GM23338 (cell line): ENCODE measurements around the gene MIEN1. TPM values are rescaled to one million over a fixed set of nuclear protein-coding genes. Genes with fewer than 3 reads are reported as not detected.

Source experiments
- ATAC-seq: fragments of 200-7000 bp; cut with Tn5 transposase; 3 replicates; pipeline ENCODE4 v1.9.1; 2020
- DNase-seq: peaks from one replicate; pipeline ENCODE4 v3.0.0-alpha.2; 2015; ENCODE audit warnings: low spot score
- H2AFZ ChIP-seq: fragments of 200-600 bp; sonication (generic); 2 replicates; pipeline ENCODE4 v1.8.0; 2016; ENCODE audit warnings: antibody characterized with exemption, mild to moderate bottlenecking, moderate library complexity
- H3F3A ChIP-seq: fragments of 200-600 bp; sonication (generic); replicated peaks from 2 replicates; pipeline ENCODE4 v1.8.0; 2017; ENCODE audit warnings: antibody characterized with exemption, mixed run types, low read depth
- H3K27ac ChIP-seq: fragments of 200-600 bp; sonication (generic); 2 replicates; pipeline ENCODE4 v1.6.1; 2016; ENCODE audit warnings: low read depth
- H3K27me3 ChIP-seq: fragments of 200-600 bp; sonication (generic); 2 replicates; pipeline ENCODE4 v1.8.0; 2016; ENCODE audit warnings: mild to moderate bottlenecking, mixed run types, moderate library complexity; ENCODE audit not compliant: insufficient read depth
- H3K36me3 ChIP-seq: fragments of 200-600 bp; sonication (generic); 2 replicates; pipeline ENCODE4 v1.8.0; 2016; ENCODE audit warnings: mild to moderate bottlenecking; ENCODE audit not compliant: insufficient read depth
- H3K4me1 ChIP-seq: fragments of 200-600 bp; sonication (generic); 2 replicates; pipeline ENCODE4 v1.8.0; 2016; ENCODE audit warnings: mild to moderate bottlenecking, moderate library complexity; ENCODE audit not compliant: insufficient read depth
- H3K4me2 ChIP-seq: fragments of 200-600 bp; sonication (generic); 2 replicates; pipeline ENCODE4 v1.7.1; 2017; ENCODE audit warnings: mixed run types
- H3K4me3 ChIP-seq: fragments of 200-600 bp; sonication (generic); 2 replicates; pipeline ENCODE4 v1.6.1; 2016; ENCODE audit warnings: mixed run types
- H3K79me2 ChIP-seq: fragments of 200-600 bp; sonication (generic); replicated peaks from 2 replicates; pipeline ENCODE4 v1.8.0; 2017; ENCODE audit warnings: mild to moderate bottlenecking; ENCODE audit not compliant: insufficient read depth
- H3K9me2 ChIP-seq: fragments of 200-600 bp; sonication (generic); 2 replicates; pipeline ENCODE4 v1.8.0; 2017; ENCODE audit not compliant: insufficient read depth
- H4K20me1 ChIP-seq: fragments of 200-600 bp; sonication (generic); replicated peaks from 2 replicates; pipeline ENCODE4 v1.8.0; 2017; ENCODE audit warnings: mild to moderate bottlenecking; ENCODE audit not compliant: insufficient read depth
- H3K27ac Mint-ChIP-seq: 2 replicates; pipeline ENCODE4 v1.8.0; 2020; ENCODE audit warnings: inconsistent platforms, mild to moderate bottlenecking, moderate library complexity, mixed read lengths
- H3K27me3 Mint-ChIP-seq: 3 replicates; pipeline ENCODE4 v1.8.0; 2022; ENCODE audit warnings: low read depth, mild to moderate bottlenecking, moderate library complexity, mixed read lengths, inconsistent platforms; ENCODE audit not compliant: insufficient read depth, poor library complexity
- H3K36me3 Mint-ChIP-seq: 3 replicates; pipeline ENCODE4 v1.8.0; 2021; ENCODE audit warnings: low read depth, mild to moderate bottlenecking, inconsistent platforms, moderate library complexity, mixed read lengths
- H3K4me1 Mint-ChIP-seq: 3 replicates; pipeline ENCODE4 v1.8.0; 2020; ENCODE audit warnings: mild to moderate bottlenecking, inconsistent platforms, mixed read lengths
- H3K4me3 Mint-ChIP-seq: 3 replicates; pipeline ENCODE4 v1.8.0; 2021; ENCODE audit warnings: moderate library complexity, mild to moderate bottlenecking, inconsistent platforms, mixed read lengths
- H3K9me3 Mint-ChIP-seq: 3 replicates; pipeline ENCODE4 v1.8.0; 2020; ENCODE audit warnings: moderate library complexity, mild to moderate bottlenecking, inconsistent platforms, mixed read lengths
- ETS1 ChIP-seq: IDR thresholded peaks from 2 replicates; pipeline ENCODE4 v1.6.1; 2016; ENCODE audit warnings: antibody characterized with exemption
- EZH2 ChIP-seq: fragments of 200-600 bp; sonication (generic); IDR thresholded peaks from one replicate; pipeline ENCODE4 v1.8.0; 2017; ENCODE audit warnings: antibody characterized with exemption, mild to moderate bottlenecking, low read depth; ENCODE audit not compliant: unreplicated experiment
- EZH2phosphoT487 ChIP-seq: fragments of 200-600 bp; sonication (generic); IDR thresholded peaks from one replicate; pipeline ENCODE4 v1.8.1; 2018; ENCODE audit warnings: antibody characterized with exemption; ENCODE audit not compliant: unreplicated experiment
- JUNB ChIP-seq: IDR thresholded peaks from one replicate; pipeline ENCODE4 v1.6.1; 2016; ENCODE audit warnings: antibody characterized with exemption; ENCODE audit not compliant: unreplicated experiment
- NANOG ChIP-seq: IDR thresholded peaks from 2 replicates; pipeline ENCODE4 v1.6.1; 2016; ENCODE audit warnings: antibody characterized with exemption, borderline replicate concordance
- POLR2AphosphoS5 ChIP-seq: IDR thresholded peaks from 2 replicates; pipeline ENCODE4 v1.6.1; 2016; ENCODE audit warnings: antibody characterized with exemption, low read depth
- STAT1 ChIP-seq: IDR thresholded peaks from one replicate; pipeline ENCODE4 v1.6.1; 2016; ENCODE audit warnings: antibody characterized with exemption; ENCODE audit not compliant: unreplicated experiment
- ZNF114 ChIP-seq: fragments of 250-450 bp; sonication (Bioruptor Pico); IDR thresholded peaks from 2 replicates; pipeline ENCODE4 v1.5.0; 2020; ENCODE audit warnings: mild to moderate bottlenecking, moderate library complexity
- ZNF331 ChIP-seq: fragments of 250-450 bp; sonication (Bioruptor Pico); IDR thresholded peaks from 2 replicates; pipeline ENCODE4 v1.5.0; 2020; ENCODE audit warnings: low read depth, mild to moderate bottlenecking, moderate library complexity
- ZNF462 ChIP-seq: fragments of 250-450 bp; sonication (Bioruptor Pico); IDR thresholded peaks from 2 replicates; pipeline ENCODE4 v1.5.0; 2020; ENCODE audit warnings: mild to moderate bottlenecking, moderate library complexity
- polyA plus RNA-seq: library from polyadenylated mRNA; unstranded; fragments of >200 nt; fragmentation: Nextera tagmentation; extraction: Ambion mirVana; gene quantifications from 2 replicates; pipeline ENCODE4 v1.2.1, GENCODE V29; 2016
- total RNA-seq: library from RNA; depleted of rRNA; stranded (reverse); fragments of >200 nt; shearing (Covaris generic); gene quantifications from 2 replicates; pipeline ENCODE4 v1.2.3, GENCODE V29; 2014
- TF ChIP-seq, protein P1 (sequence below), 2 experiments: fragments of 200-600 bp in 1 of 2; sonication (generic) in 1 of 2; conservative IDR thresholded peaks; 2 replicates each; pipeline versions ENCODE4 v1.5.1 to v1.6.1; 2016 to 2017; ENCODE audit warnings: antibody characterized with exemption in 2 of 2, low read depth in 2 of 2, mild to moderate bottlenecking in 2 of 2, moderate library complexity in 1 of 2
- TF ChIP-seq, protein P2 (sequence below): IDR thresholded peaks from one replicate; pipeline ENCODE4 v1.6.1; 2018; ENCODE audit warnings: antibody characterized with exemption; ENCODE audit not compliant: unreplicated experiment

The MIEN1 gene
- total and polyA plus RNA-seq, 2 experiments from 2014 or later: 37.1 to 91.8 TPM

- TF ChIP-seq JUNB (no peak), ETS1 (no peak), STAT1 (no peak), POLR2AphosphoS5 (no peak), ZNF114 (CRISPR knock-in tag) (no peak), ZNF331 (CRISPR knock-in tag) (no peak), EZH2 (no peak), EZH2phosphoT487 (no peak), NANOG (no peak), ZNF462 (CRISPR knock-in tag) (no peak)
- TF ChIP-seq, protein P1, sequence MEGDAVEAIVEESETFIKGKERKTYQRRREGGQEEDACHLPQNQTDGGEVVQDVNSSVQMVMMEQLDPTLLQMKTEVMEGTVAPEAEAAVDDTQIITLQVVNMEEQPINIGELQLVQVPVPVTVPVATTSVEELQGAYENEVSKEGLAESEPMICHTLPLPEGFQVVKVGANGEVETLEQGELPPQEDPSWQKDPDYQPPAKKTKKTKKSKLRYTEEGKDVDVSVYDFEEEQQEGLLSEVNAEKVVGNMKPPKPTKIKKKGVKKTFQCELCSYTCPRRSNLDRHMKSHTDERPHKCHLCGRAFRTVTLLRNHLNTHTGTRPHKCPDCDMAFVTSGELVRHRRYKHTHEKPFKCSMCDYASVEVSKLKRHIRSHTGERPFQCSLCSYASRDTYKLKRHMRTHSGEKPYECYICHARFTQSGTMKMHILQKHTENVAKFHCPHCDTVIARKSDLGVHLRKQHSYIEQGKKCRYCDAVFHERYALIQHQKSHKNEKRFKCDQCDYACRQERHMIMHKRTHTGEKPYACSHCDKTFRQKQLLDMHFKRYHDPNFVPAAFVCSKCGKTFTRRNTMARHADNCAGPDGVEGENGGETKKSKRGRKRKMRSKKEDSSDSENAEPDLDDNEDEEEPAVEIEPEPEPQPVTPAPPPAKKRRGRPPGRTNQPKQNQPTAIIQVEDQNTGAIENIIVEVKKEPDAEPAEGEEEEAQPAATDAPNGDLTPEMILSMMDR (conservative IDR thresholded peaks at IDR 0.05; ENCODE audit: low read depth in 2 of 2): no peak
- TF ChIP-seq, protein P2, sequence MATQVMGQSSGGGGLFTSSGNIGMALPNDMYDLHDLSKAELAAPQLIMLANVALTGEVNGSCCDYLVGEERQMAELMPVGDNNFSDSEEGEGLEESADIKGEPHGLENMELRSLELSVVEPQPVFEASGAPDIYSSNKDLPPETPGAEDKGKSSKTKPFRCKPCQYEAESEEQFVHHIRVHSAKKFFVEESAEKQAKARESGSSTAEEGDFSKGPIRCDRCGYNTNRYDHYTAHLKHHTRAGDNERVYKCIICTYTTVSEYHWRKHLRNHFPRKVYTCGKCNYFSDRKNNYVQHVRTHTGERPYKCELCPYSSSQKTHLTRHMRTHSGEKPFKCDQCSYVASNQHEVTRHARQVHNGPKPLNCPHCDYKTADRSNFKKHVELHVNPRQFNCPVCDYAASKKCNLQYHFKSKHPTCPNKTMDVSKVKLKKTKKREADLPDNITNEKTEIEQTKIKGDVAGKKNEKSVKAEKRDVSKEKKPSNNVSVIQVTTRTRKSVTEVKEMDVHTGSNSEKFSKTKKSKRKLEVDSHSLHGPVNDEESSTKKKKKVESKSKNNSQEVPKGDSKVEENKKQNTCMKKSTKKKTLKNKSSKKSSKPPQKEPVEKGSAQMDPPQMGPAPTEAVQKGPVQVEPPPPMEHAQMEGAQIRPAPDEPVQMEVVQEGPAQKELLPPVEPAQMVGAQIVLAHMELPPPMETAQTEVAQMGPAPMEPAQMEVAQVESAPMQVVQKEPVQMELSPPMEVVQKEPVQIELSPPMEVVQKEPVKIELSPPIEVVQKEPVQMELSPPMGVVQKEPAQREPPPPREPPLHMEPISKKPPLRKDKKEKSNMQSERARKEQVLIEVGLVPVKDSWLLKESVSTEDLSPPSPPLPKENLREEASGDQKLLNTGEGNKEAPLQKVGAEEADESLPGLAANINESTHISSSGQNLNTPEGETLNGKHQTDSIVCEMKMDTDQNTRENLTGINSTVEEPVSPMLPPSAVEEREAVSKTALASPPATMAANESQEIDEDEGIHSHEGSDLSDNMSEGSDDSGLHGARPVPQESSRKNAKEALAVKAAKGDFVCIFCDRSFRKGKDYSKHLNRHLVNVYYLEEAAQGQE: no peak
- Mint-ChIP-seq H3K9me3 (no peaks in the 10 kb centered on the region; the same call in 2 of the 3 replicates), H3K27me3 (peaks cover 14% of the 10 kb centered on the region), H3K4me1 (peaks cover 37% of the 10 kb centered on the region), H3K36me3 (peaks cover 29% of the 10 kb centered on the region), H3K4me3 (peak overlapping the region; percentile 87), H3K27ac (peak overlapping the region; percentile 95; the same call in 1 of the 2 replicates)
- no peaks in the 10 kb centered on the region for H3K79me2 ChIP-seq
- DNase-seq (no peak), ATAC-seq (no peak)
- H3K27ac ChIP-seq: peak overlapping the region; percentile 99
- no peaks in the 10 kb centered on the region for H3K36me3 ChIP-seq
- peak overlapping the region; percentile 87 for H3K4me2 ChIP-seq
- peak overlapping the region; percentile 74 for H3K4me3 ChIP-seq
- H3K9me2 ChIP-seq: no peaks in the 10 kb centered on the region; the same call in 1 of the 2 replicates
- H3K4me1 ChIP-seq: peaks cover 23% of the 10 kb centered on the region
- H3F3A ChIP-seq: peaks cover 30% of the 10 kb centered on the region
- no peaks in the 10 kb centered on the region for H4K20me1 ChIP-seq
- no peaks in the 10 kb centered on the region for H3K27me3 ChIP-seq
- H2AFZ ChIP-seq: peak overlapping the region; percentile 93
Observed at GRCh38 chr17:39687101-39687545, 43.2 kb downstream of the MIEN1 start.
